H9 (cell line): ENCODE results near the gene MYDGF. TPM values are rescaled to one million over a fixed set of nuclear protein-coding genes. Genes with fewer than 3 reads are reported as not detected.

Experiments used
- DNase-seq: peaks from one replicate; pipeline ENCODE4 v3.0.0-alpha.2; 2017
- H2AFZ ChIP-seq: one replicate; pipeline ENCODE4 v1.6.1; 2013; ENCODE audit warnings: mild to moderate bottlenecking, low read length, control low read depth, moderate library complexity
- H2AK5ac ChIP-seq: 2 replicates; pipeline ENCODE4 v1.6.1; 2013; ENCODE audit warnings: low read length, control low read depth, mixed read lengths; ENCODE audit not compliant: insufficient read length
- H2BK120ac ChIP-seq: one replicate; pipeline ENCODE4 v1.6.1; 2013; ENCODE audit warnings: low read depth, mild to moderate bottlenecking, low read length, control low read depth, inconsistent platforms; ENCODE audit not compliant: poor library complexity, severe bottlenecking
- H2BK12ac ChIP-seq: 2 replicates; pipeline ENCODE4 v1.6.1; 2013; ENCODE audit warnings: low read length, control low read depth, mixed read lengths, low read depth; ENCODE audit not compliant: insufficient read length
- H2BK15ac ChIP-seq: 2 replicates; pipeline ENCODE4 v1.6.1; 2013; ENCODE audit warnings: low read depth, low read length, control low read depth
- H2BK20ac ChIP-seq: one replicate; pipeline ENCODE4 v1.6.1; 2013; ENCODE audit warnings: low read depth, mild to moderate bottlenecking, low read length, control low read depth, inconsistent platforms; ENCODE audit not compliant: poor library complexity, severe bottlenecking
- H2BK5ac ChIP-seq: 2 replicates; pipeline ENCODE4 v1.6.1; 2013; ENCODE audit warnings: low read length, control low read depth, mixed read lengths; ENCODE audit not compliant: insufficient read length
- H3K14ac ChIP-seq: 2 replicates; pipeline ENCODE4 v1.6.1; 2013; ENCODE audit warnings: low read length, control low read depth; ENCODE audit not compliant: insufficient read depth
- H3K18ac ChIP-seq: 2 replicates; pipeline ENCODE4 v1.6.1; 2013; ENCODE audit warnings: low read depth, mild to moderate bottlenecking, mixed read lengths, low read length, control low read depth; ENCODE audit not compliant: insufficient read length
- H3K23ac ChIP-seq: 2 replicates; pipeline ENCODE4 v1.6.1; 2013; ENCODE audit warnings: low read length, control low read depth, mixed read lengths, low read depth; ENCODE audit not compliant: insufficient read length
- H3K23me2 ChIP-seq: 2 replicates; pipeline ENCODE4 v1.6.1; 2013; ENCODE audit warnings: low read depth, mild to moderate bottlenecking, mixed read lengths, low read length, control low read depth; ENCODE audit not compliant: insufficient read length, poor library complexity, severe bottlenecking
- H3K27ac ChIP-seq: 2 replicates; pipeline ENCODE4 v1.5.1; 2013; ENCODE audit warnings: low read length, control low read depth, mixed read lengths, low read depth; ENCODE audit not compliant: insufficient read length
- H3K27me3 ChIP-seq: 2 replicates; pipeline ENCODE4 v1.6.1; 2013; ENCODE audit warnings: low read length, control low read depth, inconsistent platforms; ENCODE audit not compliant: insufficient read depth
- H3K4ac ChIP-seq: 2 replicates; pipeline ENCODE4 v1.6.1; 2013; ENCODE audit warnings: low read depth, mild to moderate bottlenecking, control low read depth, inconsistent platforms, low read length, moderate library complexity
- H3K4me1 ChIP-seq: 2 replicates; pipeline ENCODE4 v1.6.1; 2013; ENCODE audit warnings: low read length, control low read depth, inconsistent platforms; ENCODE audit not compliant: insufficient read depth
- H3K4me2 ChIP-seq: 2 replicates; pipeline ENCODE4 v1.6.1; 2013; ENCODE audit warnings: low read length, control low read depth, mixed read lengths; ENCODE audit not compliant: insufficient read length, insufficient read depth
- H3K56ac ChIP-seq: 2 replicates; pipeline ENCODE4 v1.6.1; 2013; ENCODE audit warnings: low read depth, mild to moderate bottlenecking, mixed read lengths, low read length, control low read depth; ENCODE audit not compliant: insufficient read length
- H3K79me1 ChIP-seq: 2 replicates; pipeline ENCODE4 v1.6.1; 2013; ENCODE audit warnings: low read depth, mild to moderate bottlenecking, moderate library complexity, low read length, control low read depth, inconsistent platforms; ENCODE audit not compliant: insufficient read depth, poor library complexity, severe bottlenecking
- H3K79me2 ChIP-seq: 2 replicates; pipeline ENCODE4 v1.6.1; 2013; ENCODE audit warnings: low read length, control low read depth, inconsistent platforms; ENCODE audit not compliant: insufficient read depth
- H3K9ac ChIP-seq: 2 replicates; pipeline ENCODE4 v1.6.1; 2013; ENCODE audit warnings: low read length, control low read depth, mixed read lengths; ENCODE audit not compliant: insufficient read length; ENCODE audit errors: extremely low read depth
- H3K9me3 ChIP-seq: one replicate; pipeline ENCODE4 v1.6.1; 2013; ENCODE audit warnings: low read depth, low read length, inconsistent platforms; ENCODE audit not compliant: control insufficient read depth
- H3T11ph ChIP-seq: one replicate; pipeline ENCODE4 v1.6.1; 2013; ENCODE audit warnings: mild to moderate bottlenecking, low read length, control low read depth, inconsistent platforms
- H4K20me1 ChIP-seq: one replicate; pipeline ENCODE4 v1.6.1; 2013; ENCODE audit not compliant: control insufficient read depth, insufficient read length, insufficient read depth
- H4K5ac ChIP-seq: 2 replicates; pipeline ENCODE4 v1.6.1; 2013; ENCODE audit warnings: low read depth, mild to moderate bottlenecking, mixed read lengths, low read length, control low read depth; ENCODE audit not compliant: insufficient read length
- H4K8ac ChIP-seq: replicated peaks from 2 replicates; pipeline ENCODE4 v1.6.1; 2013; ENCODE audit warnings: low read length, control low read depth, mixed read lengths, low read depth; ENCODE audit not compliant: insufficient read length
- H4K91ac ChIP-seq: 2 replicates; pipeline ENCODE4 v1.6.1; 2013; ENCODE audit warnings: low read depth, mild to moderate bottlenecking, moderate library complexity, mixed read lengths, low read length, control low read depth; ENCODE audit not compliant: insufficient read length
- H3K27ac Mint-ChIP-seq, 3 experiments: 2 replicates in 2 of 3; 3 replicates in 1 of 3; pipeline ENCODE4 v1.8.0; 2020 to 2021; ENCODE audit warnings: mixed read lengths in 3 of 3, mild to moderate bottlenecking in 1 of 3, moderate library complexity in 1 of 3
- H3K27me3 Mint-ChIP-seq: 2 replicates; pipeline ENCODE4 v1.8.0; 2021; ENCODE audit warnings: low read depth, mild to moderate bottlenecking, moderate library complexity, mixed read lengths
- H3K36me3 Mint-ChIP-seq, 3 experiments: 2 replicates in 2 of 3; 3 replicates in 1 of 3; pipeline ENCODE4 v1.8.0; 2020 to 2021; ENCODE audit warnings: low read depth in 3 of 3, mixed read lengths in 3 of 3; ENCODE audit not compliant: insufficient read depth in 1 of 3
- H3K4me1 Mint-ChIP-seq, 2 experiments: 2 replicates each; pipeline ENCODE4 v1.8.0; 2020; ENCODE audit warnings: mixed read lengths in 2 of 2
- H3K4me3 Mint-ChIP-seq, 2 experiments: 2 replicates in 1 of 2; 3 replicates in 1 of 2; pipeline ENCODE4 v1.8.0; 2020 to 2021; ENCODE audit warnings: mild to moderate bottlenecking in 2 of 2, mixed read lengths in 2 of 2, moderate library complexity in 1 of 2
- H3K9me3 Mint-ChIP-seq, 2 experiments: 2 replicates in 1 of 2; 3 replicates in 1 of 2; pipeline ENCODE4 v1.8.0; 2020; ENCODE audit warnings: mild to moderate bottlenecking in 2 of 2, mixed read lengths in 2 of 2, moderate library complexity in 1 of 2
- WGBS: extraction: QIAGEN DNeasy Blood & Tissue Kit; methylation state at CpG from one replicate; pipeline ENCODE4 v1.1.7; 2013; ENCODE audit warnings: missing lambda C conversion rate, low lambda C conversion rate, mixed read lengths; ENCODE audit not compliant: insufficient read length; ENCODE audit errors: extremely low coverage; 5-methylcytosine and 5-hydroxymethylcytosine counted together
- total RNA-seq: library from RNA; stranded (reverse); gene quantifications from 2 replicates; pipeline ENCODE4 v1.2.1, GENCODE V29; 2021
- TF ChIP-seq, protein P1 (sequence below): fragments of 200-600 bp; sonication (generic); conservative IDR thresholded peaks from 3 replicates; pipeline ENCODE4 v1.8.0; 2021; ENCODE audit warnings: antibody characterized with exemption, mild to moderate bottlenecking

MYDGF gene
- total RNA-seq, 1 experiment from 2014 or later: 43.4 TPM

GRCh38 chr19:4694211-4694987 lies 24.3 kb upstream of the MYDGF start:
- Histone ChIP-seq H4K91ac (no peak overlapping the region), H3K23me2 (no peaks in the 10 kb centered on the region), H3K27ac (no peak overlapping the region), H3K56ac (no peak overlapping the region), H3K9me3 (no peaks in the 10 kb centered on the region), H2BK12ac (no peak overlapping the region), H2BK120ac (no peak overlapping the region), H3K18ac (no peak overlapping the region), H2AK5ac (no peak overlapping the region), H3T11ph (no peak overlapping the region), H3K27me3 (no peaks in the 10 kb centered on the region), H2BK15ac (no peak overlapping the region), H3K4me2 (no peak overlapping the region), H4K20me1 (no peaks in the 10 kb centered on the region), H4K5ac (no peak overlapping the region), H3K79me2 (no peaks in the 10 kb centered on the region), H2BK20ac (no peak overlapping the region), H2AFZ (no peak overlapping the region), H3K23ac (no peak overlapping the region), H2BK5ac (no peak overlapping the region), H4K8ac (no peak overlapping the region), H3K9ac (no peak overlapping the region), H3K4me1 (no peaks in the 10 kb centered on the region), H3K79me1 (no peaks in the 10 kb centered on the region), H3K4ac (no peak overlapping the region), H3K14ac (no peak overlapping the region)
- Mint-ChIP-seq H3K4me3 (no peak overlapping the region), H3K4me1 (no peaks in the 10 kb centered on the region), H3K9me3 (no peaks in the 10 kb centered on the region), H3K36me3 (peaks cover 25 to 76% (median 60%) of the 10 kb centered on the region in 3 experiments), H3K27me3 (no peaks in the 10 kb centered on the region), H3K27ac (peak overlapping the region in 2 of 3 experiments; percentile 31 to 67; a peak in 3 of 7 replicates)
- DNase-seq: no peak
- no CpG with 5 or more reads among the region's 22 CpGs for WGBS
- TF ChIP-seq, protein P1, sequence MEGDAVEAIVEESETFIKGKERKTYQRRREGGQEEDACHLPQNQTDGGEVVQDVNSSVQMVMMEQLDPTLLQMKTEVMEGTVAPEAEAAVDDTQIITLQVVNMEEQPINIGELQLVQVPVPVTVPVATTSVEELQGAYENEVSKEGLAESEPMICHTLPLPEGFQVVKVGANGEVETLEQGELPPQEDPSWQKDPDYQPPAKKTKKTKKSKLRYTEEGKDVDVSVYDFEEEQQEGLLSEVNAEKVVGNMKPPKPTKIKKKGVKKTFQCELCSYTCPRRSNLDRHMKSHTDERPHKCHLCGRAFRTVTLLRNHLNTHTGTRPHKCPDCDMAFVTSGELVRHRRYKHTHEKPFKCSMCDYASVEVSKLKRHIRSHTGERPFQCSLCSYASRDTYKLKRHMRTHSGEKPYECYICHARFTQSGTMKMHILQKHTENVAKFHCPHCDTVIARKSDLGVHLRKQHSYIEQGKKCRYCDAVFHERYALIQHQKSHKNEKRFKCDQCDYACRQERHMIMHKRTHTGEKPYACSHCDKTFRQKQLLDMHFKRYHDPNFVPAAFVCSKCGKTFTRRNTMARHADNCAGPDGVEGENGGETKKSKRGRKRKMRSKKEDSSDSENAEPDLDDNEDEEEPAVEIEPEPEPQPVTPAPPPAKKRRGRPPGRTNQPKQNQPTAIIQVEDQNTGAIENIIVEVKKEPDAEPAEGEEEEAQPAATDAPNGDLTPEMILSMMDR: no peak
